ENCODE data around the gene GOLT1A.

Gene GOLT1A

DNA sequence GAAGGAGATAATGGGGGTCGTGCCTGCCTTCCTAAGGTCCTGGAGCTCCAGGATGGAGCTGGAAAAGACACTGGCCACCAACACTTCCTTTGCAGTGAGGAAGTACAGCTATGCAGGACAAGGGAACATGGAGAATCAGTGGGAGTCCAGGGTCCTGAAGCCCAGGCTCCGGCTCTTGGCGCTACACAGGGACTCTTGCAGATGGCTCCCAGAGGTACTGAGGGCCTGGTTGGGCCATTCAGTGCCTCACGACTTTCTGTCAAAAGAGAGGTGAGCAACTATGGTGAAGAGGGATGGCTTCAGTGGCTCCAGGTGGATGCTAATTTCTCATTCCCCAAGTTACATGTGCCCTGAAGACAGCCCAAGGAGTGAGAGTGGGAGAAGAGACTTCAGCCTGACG lies 60.1 kb downstream of the GOLT1A start:
- no peak for DNase-seq

- DNase-seq: no peak
Measured at GRCh38 chr1:204152310-204153044, 61.3 kb downstream of the GOLT1A start.

GRCh38 chr1:204151552-204152309 lies 62.1 kb downstream of the GOLT1A start, which contains the start of gene ETNK2:
Gene ETNK2 (minus strand): TSS chr1:204152044. CDS start chr1:204151852, 192 bp downstream.
- peak; percentile 50 to 54 for DNase-seq

DNA sequence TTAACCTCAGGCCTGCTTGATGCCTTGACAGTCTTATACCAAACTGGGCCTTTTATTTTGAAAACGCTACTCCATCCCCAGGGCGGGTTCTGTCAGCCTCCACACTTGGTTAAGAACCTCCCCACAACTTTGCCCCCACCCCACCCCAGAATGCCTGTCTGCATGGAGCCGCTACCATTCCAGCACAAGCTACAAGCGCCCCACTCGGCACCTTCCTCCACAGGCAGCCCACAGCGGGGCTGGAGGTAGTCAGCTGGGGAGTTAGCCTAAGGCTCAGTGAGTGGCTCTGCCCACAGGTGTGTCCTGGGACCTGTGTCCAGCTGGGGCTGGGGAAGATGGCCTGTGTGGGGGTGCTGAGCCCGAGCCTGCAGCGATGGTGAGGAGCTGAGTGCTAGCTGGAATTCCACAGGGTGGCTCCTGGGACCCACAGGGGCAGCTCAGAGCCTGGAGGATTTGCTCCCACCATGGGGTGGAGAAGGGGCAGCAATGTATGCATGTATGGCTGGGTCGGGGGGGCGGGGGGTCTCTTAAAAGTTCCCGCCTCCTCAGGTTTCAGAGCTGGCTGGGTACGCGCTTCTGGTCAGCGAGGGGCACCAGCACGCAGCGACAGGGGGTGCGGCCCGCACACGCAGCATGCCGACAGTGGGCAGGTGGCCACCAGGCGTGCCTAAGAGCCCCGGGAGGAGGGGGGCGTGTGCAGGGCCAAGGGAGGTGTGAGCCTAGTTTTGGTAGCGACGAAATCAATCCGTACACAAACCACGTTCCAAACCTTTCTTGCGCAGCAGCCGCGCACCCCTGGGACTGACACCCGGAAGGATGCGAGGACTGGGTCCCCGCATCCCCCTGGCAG lies 62.9 kb downstream of the GOLT1A start:
- no peak for DNase-seq

DNA sequence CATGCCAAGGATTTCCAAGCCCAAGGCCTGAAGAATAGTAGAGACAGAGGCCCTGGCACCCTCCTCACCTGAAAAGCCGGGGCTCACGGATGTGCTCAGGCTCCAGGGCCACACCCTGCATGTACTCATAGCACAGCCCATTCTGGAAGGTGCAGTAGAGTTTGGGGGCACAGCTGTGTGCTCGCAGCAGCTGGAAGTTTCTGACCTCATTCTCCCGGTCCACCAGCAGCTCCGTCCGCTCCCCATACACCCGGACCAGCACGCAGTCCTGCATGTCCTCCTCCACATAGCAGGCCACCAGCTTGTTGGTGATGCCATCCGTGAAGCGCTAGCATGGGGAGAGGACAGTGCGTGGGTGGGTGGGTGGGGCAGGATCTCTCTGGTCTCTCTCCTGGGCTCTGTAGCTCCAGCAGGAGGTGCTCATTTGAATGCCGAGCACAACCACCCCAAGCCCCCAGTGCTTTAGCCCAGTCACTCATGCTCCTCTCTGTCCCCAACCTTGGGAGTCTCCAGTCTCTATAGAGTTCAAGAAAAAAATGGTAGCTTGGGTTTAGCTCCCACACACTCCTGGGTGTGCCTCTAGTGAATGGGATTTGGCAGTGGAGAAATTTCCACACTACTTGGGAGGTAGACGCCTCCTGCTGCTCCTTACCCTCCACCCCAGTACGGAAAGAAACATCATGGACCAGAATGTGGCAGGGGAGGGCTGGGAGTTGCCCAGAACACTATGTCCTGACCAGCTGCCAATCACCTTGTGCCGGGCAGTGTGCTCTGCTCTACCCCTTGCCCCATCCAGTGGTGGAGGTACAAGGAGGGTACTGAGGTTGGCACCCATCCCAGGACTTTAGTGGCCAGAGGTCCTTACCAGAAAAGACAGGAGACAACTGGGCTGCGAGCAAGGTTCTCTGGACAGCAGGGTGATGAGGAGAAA lies 63.9 kb downstream of the GOLT1A start:
- DNase-seq: no peak

DNA sequence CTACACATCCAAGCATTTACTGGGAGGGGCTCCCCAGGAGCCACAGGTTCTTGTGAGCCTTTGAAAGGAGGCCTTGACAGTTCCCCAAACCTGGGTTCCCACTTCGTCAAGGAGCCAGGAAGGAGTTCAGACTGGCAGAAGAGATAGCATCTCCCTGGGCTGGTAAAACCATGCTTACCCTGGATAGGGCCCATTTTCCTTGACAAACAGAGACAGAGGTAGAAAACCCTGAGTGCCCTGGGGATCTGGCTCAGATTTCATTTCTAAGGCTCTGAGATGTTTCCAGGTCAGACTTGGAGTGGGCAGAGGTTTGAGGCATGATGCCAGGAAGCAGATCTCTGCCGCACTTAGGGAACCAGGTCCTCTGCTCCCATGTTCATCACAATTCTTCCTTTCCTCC lies 64.7 kb downstream of the GOLT1A start:
- DNase-seq: no peak
